PC-9 (cell line): Measurements from ENCODE around the gene SLC5A9. TPM values are rescaled to one million over a fixed set of nuclear protein-coding genes. Genes with fewer than 3 reads are reported as not detected.

ENCODE experiments used
- BruUV-seq: library from RNA; stranded (reverse); fragments of 400-500 nt; replicated peaks from 2 replicates; lab custom pipeline; 2021; lab: Mats Ljungman, UMichigan
- CTCF ChIA-PET: fragments of 300-600 bp; sonication (Branson Sonifier 250); formaldehyde crosslinking; loops from one replicate; lab custom pipeline; 2022; ENCODE audit warnings: antibody characterized with exemption; lab: Charles Lee
- POLR2A ChIA-PET: fragments of 300-600 bp; sonication (Branson Sonifier 250); formaldehyde crosslinking; loops from one replicate; lab custom pipeline; 2022; ENCODE audit warnings: antibody characterized with exemption; ENCODE audit not compliant: unreplicated experiment; lab: Charles Lee
- DNase-seq, 2 experiments: peaks; one replicate each; pipeline versions ENCODE4 v3.0.0 to v3.0.0-alpha.2; 2015 to 2022; ENCODE audit warnings: mixed read lengths in 1 of 2
- H2AFZ ChIP-seq: fragments of 200-600 bp; sonication (generic); 2 replicates; pipeline ENCODE4 v1.8.1; 2017; ENCODE audit warnings: antibody characterized with exemption
- H3F3A ChIP-seq: fragments of 200-600 bp; sonication (generic); 2 replicates; pipeline ENCODE4 v1.8.1; 2017; ENCODE audit warnings: antibody characterized with exemption, mild to moderate bottlenecking, low read depth; ENCODE audit not compliant: insufficient read depth
- H3K27ac ChIP-seq: fragments of 200-600 bp; sonication (generic); 2 replicates; pipeline ENCODE4 v1.6.1; 2016; ENCODE audit warnings: mixed run types
- H3K27me3 ChIP-seq: fragments of 200-600 bp; sonication (generic); 2 replicates; pipeline ENCODE4 v1.6.1; 2016; ENCODE audit warnings: low read depth, mixed run types; ENCODE audit not compliant: insufficient read depth
- H3K36me3 ChIP-seq: fragments of 200-600 bp; sonication (generic); 2 replicates; pipeline ENCODE4 v1.6.1; 2016; ENCODE audit warnings: low read depth, mixed run types
- H3K4me1 ChIP-seq: fragments of 200-600 bp; sonication (generic); replicated peaks from 2 replicates; pipeline ENCODE4 v1.6.1; 2016; ENCODE audit warnings: mixed run types; ENCODE audit not compliant: insufficient read depth
- H3K4me2 ChIP-seq: fragments of 200-600 bp; sonication (generic); 2 replicates; pipeline ENCODE4 v1.6.1; 2017; ENCODE audit warnings: mixed run types
- H3K4me3 ChIP-seq: fragments of 200-600 bp; sonication (generic); 2 replicates; pipeline ENCODE4 v1.6.1; 2016; ENCODE audit warnings: mixed run types
- H3K79me2 ChIP-seq: fragments of 200-600 bp; sonication (generic); 2 replicates; pipeline ENCODE4 v1.6.1; 2017; ENCODE audit warnings: low read depth, mixed run types
- H3K9me2 ChIP-seq: fragments of 200-600 bp; sonication (generic); 2 replicates; pipeline ENCODE4 v1.8.1; 2017; ENCODE audit warnings: mild to moderate bottlenecking; ENCODE audit not compliant: insufficient read depth
- H3K9me3 ChIP-seq: fragments of 200-600 bp; sonication (generic); 2 replicates; pipeline ENCODE4 v1.8.1; 2016; ENCODE audit warnings: low read depth; ENCODE audit not compliant: insufficient read depth
- H4K20me1 ChIP-seq: fragments of 200-600 bp; sonication (generic); 2 replicates; pipeline ENCODE4 v1.8.1; 2017; ENCODE audit not compliant: insufficient read depth
- CTCF ChIP-seq: fragments of 200-600 bp; sonication (generic); conservative IDR thresholded peaks from 2 replicates; pipeline ENCODE4 v1.6.1; 2017; ENCODE audit warnings: mixed run types, antibody characterized with exemption, mild to moderate bottlenecking, moderate library complexity
- EZH2 ChIP-seq: fragments of 200-600 bp; sonication (generic); IDR thresholded peaks from 2 replicates; pipeline ENCODE4 v1.8.0; 2017; ENCODE audit warnings: antibody characterized with exemption, low read depth
- intact Hi-C: fragments of 100-400 bp; cut with micrococcal nuclease; formaldehyde crosslinking; loops from one replicate; pipeline ENCODE4 v1.10.0; 2022; ENCODE audit not compliant: unreplicated experiment
- total RNA-seq: library from RNA; stranded (reverse); gene quantifications from 2 replicates; pipeline ENCODE4 v1.2.3, GENCODE V29; 2021

Gene SLC5A9
- total RNA-seq, 1 experiment from 2014 or later, result not detected

GRCh38 chr1:48214820-48215219 is 7.7 kb upstream of the SLC5A9 start:
- H3K27ac ChIP-seq, result no peak overlapping the region
- H3K4me2 ChIP-seq, result no peak overlapping the region
- ChIA-PET POLR2A (no interaction called here), CTCF (no interaction called here)
- no peaks in the 10 kb centered on the region for H3K79me2 ChIP-seq
- no peak for DNase-seq
- H3K4me3 ChIP-seq, result no peak overlapping the region
- no peaks in the 10 kb centered on the region for H3F3A ChIP-seq
- H3K9me2 ChIP-seq, result no peaks in the 10 kb centered on the region
- no TSS peak for BruUV-seq
- no peaks in the 10 kb centered on the region for H3K9me3 ChIP-seq
- H3K36me3 ChIP-seq, result no peaks in the 10 kb centered on the region
- no peak for TF ChIP-seq CTCF
- no peak for TF ChIP-seq EZH2
- no peaks in the 10 kb centered on the region for H3K4me1 ChIP-seq
- intact Hi-C loops, result no loop called here
- no peaks in the 10 kb centered on the region for H4K20me1 ChIP-seq
- no peak overlapping the region for H2AFZ ChIP-seq
- peaks cover 45% of the 10 kb centered on the region for H3K27me3 ChIP-seq

- Histone ChIP-seq H2AFZ (no peak overlapping the region), H4K20me1 (no peaks in the 10 kb centered on the region), H3K27me3 (peaks cover 45% of the 10 kb centered on the region), H3K4me1 (no peaks in the 10 kb centered on the region), H3K9me3 (no peaks in the 10 kb centered on the region), H3K9me2 (no peaks in the 10 kb centered on the region), H3K4me3 (no peak overlapping the region), H3K79me2 (no peaks in the 10 kb centered on the region), H3K27ac (no peak overlapping the region), H3K4me2 (no peak overlapping the region), H3F3A (no peaks in the 10 kb centered on the region), H3K36me3 (no peaks in the 10 kb centered on the region)
- CTCF ChIA-PET, result no interaction called here
- intact Hi-C loops, result no loop called here
- TF ChIP-seq CTCF (no peak), EZH2 (no peak)
- no peak for DNase-seq
- POLR2A ChIA-PET, result interaction anchor here (0.5 kb wide), 1 partner anchor 465 kb away, joined by 3 read pairs; no protein-coding TSS in a partner anchor
- no TSS peak for BruUV-seq
Observed at GRCh38 chr1:48215222-48215621, 7.3 kb upstream of the SLC5A9 start.

DNA sequence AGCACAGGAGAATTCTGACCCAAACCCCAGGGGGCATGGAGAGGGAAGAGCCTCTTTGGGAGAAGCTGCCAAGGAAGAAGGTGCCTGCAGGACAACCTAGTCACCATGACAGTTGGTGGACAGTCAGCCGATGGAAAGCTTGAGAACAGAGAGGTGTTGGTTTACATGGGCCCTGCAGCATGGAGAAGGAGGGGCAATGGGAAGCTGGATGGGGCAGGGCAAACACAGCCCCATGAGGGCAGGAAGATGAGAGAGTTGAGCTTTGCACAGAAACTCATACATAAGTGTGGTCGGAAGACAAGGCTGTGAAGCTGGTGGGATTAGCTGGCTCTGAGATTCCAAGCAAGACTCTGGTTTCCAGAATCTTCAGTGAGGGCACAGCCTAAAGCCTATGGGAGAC is 6.6 kb upstream of the SLC5A9 start:
- BruUV-seq, result no TSS peak
- intact Hi-C loops, result no loop called here

More for the DNA sequence above, 6.6 kb upstream of the SLC5A9 start:
- H3K9me3 ChIP-seq, result no peaks in the 10 kb centered on the region
- POLR2A ChIA-PET, result interaction anchor here (0.5 kb wide), 2 partner anchors 77 to 466 kb away, joined by 3 to 5 read pairs; no protein-coding TSS in a partner anchor
- no peaks in the 10 kb centered on the region for H3K4me1 ChIP-seq
- H3K4me3 ChIP-seq, result no peak overlapping the region
- no peaks in the 10 kb centered on the region for H3K9me2 ChIP-seq
- DNase-seq, result no peak
- no peak for TF ChIP-seq CTCF
- no peak overlapping the region for H2AFZ ChIP-seq
- no peaks in the 10 kb centered on the region for H3K79me2 ChIP-seq
- no peaks in the 10 kb centered on the region for H4K20me1 ChIP-seq
- no peaks in the 10 kb centered on the region for H3K36me3 ChIP-seq
- no peak overlapping the region for H3K27ac ChIP-seq
- H3F3A ChIP-seq, result no peaks in the 10 kb centered on the region
- CTCF ChIA-PET, result no interaction called here
- no peak overlapping the region for H3K4me2 ChIP-seq
- peaks cover 43% of the 10 kb centered on the region for H3K27me3 ChIP-seq
